Measurements from ENCODE around the gene DNAJC5G.
"Not testable (repeated sequence)": the region's sequence is repeated elsewhere in the genome, so short reads cannot be mapped to it uniquely, and the experiment has no call there.

DNAJC5G gene

GRCh38 chr2:27312152-27312551, 36.9 kb downstream of the DNAJC5G start:
- no peak for FAIRE-seq

GRCh38 chr2:27313882-27314645, 38.8 kb downstream of the DNAJC5G start:
- FAIRE-seq = no peak

GRCh38 chr2:27314709-27315108, 39.5 kb downstream of the DNAJC5G start:
- FAIRE-seq = no peak

- no peak for FAIRE-seq
Observed at GRCh38 chr2:27315122-27315521, 39.9 kb downstream of the DNAJC5G start.

GRCh38 chr2:27316655-27317412, 41.6 kb downstream of the DNAJC5G start:
- no peak for FAIRE-seq

- FAIRE-seq = not testable (repeated sequence)
Observed at GRCh38 chr2:27319839-27320238, 44.6 kb downstream of the DNAJC5G start.

GRCh38 chr2:27320958-27321543, 45.8 kb downstream of the DNAJC5G start:
- FAIRE-seq = no peak

GRCh38 chr2:27322301-27322765, 47.1 kb downstream of the DNAJC5G start:
- FAIRE-seq = no peak

- no peak for FAIRE-seq
Observed at GRCh38 chr2:27322766-27323595, 47.7 kb downstream of the DNAJC5G start, which contains the start of gene MPV17. Gene MPV17, minus strand, starts transcription at chr2:27323097. Its CDS starts 580 bp downstream, at chr2:27322517.

GRCh38 chr2:27323596-27324285, 48.5 kb downstream of the DNAJC5G start:
- FAIRE-seq = no peak

- no peak for FAIRE-seq
Observed at GRCh38 chr2:27324720-27325119, 49.5 kb downstream of the DNAJC5G start.
